Measurements from ENCODE around the gene GALNT9.

GALNT9 gene

GRCh38 chr12:132174839-132175490 lies 154.4 kb downstream of the GALNT9 start:
- in situ Hi-C loops (cut with MboI; ENCODE audit: low sequenced_read_pairs) = no loop called here

DNA sequence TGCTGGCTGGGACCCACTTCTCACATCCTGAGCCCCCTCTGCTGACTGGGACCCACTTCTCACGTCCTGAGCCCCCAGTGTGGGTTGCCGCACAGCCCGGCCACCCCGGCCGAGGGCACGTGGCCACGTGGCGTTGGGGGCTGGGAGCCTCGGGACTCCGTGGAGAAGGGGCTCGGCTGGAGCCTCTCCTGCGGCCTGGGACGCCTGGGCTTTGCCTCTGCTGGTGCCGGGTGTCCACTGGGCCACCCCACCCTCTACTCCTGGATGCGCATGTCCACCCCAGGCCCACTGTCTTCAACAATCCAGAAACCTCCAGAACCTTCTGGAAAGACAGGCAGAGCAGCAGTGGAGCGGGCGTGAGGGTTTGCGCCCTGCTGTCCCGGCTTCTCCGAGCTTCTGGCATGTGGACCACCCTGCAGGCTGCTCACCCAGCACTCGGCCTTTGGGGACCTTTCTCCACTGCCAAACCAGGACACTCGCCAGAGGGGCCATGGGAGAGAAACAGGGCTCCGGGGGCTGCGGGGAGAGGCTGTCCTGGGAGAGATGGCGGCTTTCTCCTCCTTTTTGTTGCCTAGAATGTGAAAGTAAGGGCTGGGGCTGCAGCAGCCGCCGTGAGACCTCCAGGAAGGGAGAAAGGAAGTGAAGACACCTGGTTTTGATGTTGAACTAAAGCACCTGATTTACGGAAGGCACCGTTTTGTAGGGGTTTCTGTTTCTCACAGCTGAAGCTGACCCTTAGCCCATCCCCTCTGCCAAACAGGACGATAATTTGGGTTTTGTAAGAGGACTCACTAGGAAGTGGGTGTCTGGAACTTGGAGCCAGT lies 155.2 kb downstream of the GALNT9 start:
- in situ Hi-C loops (cut with MboI; ENCODE audit: low sequenced_read_pairs) = no loop called here

- in situ Hi-C loops (cut with MboI; ENCODE audit: low sequenced_read_pairs) = no loop called here
These were observed 156.0 kb downstream of the GALNT9 start for GRCh38 chr12:132173135-132174014.

- in situ Hi-C loops (cut with MboI; ENCODE audit: low sequenced_read_pairs) = no loop called here
These were observed 156.8 kb downstream of the GALNT9 start for GRCh38 chr12:132172619-132173018.

GRCh38 chr12:132171968-132172521 lies 157.3 kb downstream of the GALNT9 start:
- in situ Hi-C loops (cut with MboI; ENCODE audit: low sequenced_read_pairs) = no loop called here

- in situ Hi-C loops (cut with MboI; ENCODE audit: low sequenced_read_pairs) = no loop called here
These were observed 158.0 kb downstream of the GALNT9 start for GRCh38 chr12:132171293-132171967.

DNA sequence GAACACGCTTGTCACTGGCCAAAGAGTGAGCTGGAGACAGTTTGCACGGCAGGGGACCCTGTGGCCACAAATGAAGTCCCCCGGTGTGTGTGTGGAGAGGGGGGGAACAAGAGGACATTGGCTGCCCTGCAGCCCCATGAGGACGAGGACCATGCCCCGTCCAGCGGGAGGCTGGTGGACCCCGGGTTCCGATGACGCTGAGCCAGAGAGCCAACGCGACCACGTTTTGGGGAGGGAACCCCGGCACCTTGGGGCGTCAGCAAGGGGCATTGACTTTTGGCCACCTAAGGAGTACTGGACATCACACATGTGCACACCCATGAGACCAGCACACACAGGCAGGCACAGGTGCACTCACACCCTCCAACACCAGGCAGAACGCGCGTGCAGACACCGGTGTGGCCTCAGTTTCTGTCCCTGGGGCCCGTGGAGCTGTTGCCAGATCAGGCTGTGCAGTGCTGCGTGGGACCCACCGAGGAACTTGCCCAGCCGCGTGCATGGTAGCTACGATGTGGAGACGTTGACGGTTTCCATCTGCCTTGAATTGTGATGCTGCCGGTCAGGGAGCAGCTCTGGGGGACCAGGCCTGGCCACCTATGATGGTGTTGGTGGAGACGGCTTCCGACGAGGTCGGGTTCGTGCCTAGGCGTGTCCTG lies 158.6 kb downstream of the GALNT9 start:
- in situ Hi-C loops (cut with MboI; ENCODE audit: low sequenced_read_pairs) = no loop called here

DNA sequence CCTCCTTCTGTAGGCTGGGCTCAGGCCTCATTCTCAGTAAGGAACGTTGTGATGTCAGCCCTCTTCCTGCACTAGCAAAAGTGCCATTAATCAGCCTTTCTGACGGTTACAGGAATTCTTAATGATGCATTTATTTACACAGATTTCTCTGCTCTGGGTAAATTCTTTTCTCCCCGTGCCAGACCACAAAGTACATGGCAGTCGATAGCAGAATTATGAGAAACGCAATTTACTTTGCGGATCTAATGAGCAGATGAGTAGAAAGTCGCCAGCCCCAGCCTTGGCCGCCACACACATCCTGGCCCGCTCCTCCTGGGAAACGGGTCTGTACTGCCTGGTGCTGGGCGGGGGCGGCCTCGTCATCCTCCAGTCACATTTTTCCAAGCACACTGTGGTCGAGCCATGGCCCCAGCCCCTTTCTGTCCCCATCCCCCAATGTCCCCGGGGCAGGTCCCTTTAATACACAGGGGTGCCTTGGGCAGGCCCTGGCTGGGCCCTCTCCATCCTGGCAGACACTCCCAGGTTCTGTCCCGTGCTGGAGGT lies 159.2 kb downstream of the GALNT9 start:
- in situ Hi-C loops (cut with MboI; ENCODE audit: low sequenced_read_pairs) = no loop called here

DNA sequence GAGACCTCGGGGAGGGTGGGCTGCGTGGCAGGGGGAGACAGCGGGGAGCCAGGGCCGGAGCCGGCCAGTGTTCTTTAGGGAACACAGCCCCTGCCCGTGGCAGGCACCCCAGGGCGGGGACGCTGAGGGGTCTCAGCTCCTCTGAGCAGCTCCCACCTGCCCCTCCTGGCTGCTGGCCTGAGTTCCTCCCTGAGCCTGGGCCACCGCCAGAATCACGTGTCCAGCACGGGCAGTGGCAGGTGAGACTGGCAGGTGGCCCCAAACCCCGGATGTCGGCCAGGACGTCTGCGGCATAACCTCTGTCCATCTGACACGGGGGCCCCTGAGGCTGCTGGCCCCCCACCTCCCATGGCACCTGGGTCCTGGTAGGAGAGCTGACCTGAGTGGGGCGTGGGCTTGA lies 160.0 kb downstream of the GALNT9 start:
- in situ Hi-C loops (cut with MboI; ENCODE audit: low sequenced_read_pairs) = no loop called here

GRCh38 chr12:132168311-132169031 lies 160.9 kb downstream of the GALNT9 start:
- in situ Hi-C loops (cut with MboI; ENCODE audit: low sequenced_read_pairs) = no loop called here

GRCh38 chr12:132167611-132168310 lies 161.6 kb downstream of the GALNT9 start:
- in situ Hi-C loops (cut with MboI; ENCODE audit: low sequenced_read_pairs) = no loop called here

GRCh38 chr12:132166801-132167591 lies 162.4 kb downstream of the GALNT9 start:
- in situ Hi-C loops (cut with MboI; ENCODE audit: low sequenced_read_pairs) = no loop called here

DNA sequence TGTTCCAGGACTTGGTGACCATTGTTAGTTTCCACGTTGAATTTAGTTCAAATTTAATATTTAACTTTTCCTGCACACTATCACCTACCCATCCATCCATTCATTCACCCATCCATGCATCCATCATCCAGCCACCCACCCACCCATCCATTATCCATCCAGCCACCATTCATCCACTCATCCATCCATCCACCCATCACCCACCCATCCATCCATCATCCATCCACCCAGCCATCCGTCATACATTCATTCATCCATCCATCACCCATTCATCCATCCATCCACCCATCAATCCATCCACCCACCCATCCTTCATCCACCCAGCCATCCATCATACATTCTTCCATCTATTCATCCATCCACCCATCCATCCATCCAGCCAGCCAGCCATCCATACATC lies 163.3 kb downstream of the GALNT9 start:
- in situ Hi-C loops (cut with MboI; ENCODE audit: low sequenced_read_pairs) = no loop called here

DNA sequence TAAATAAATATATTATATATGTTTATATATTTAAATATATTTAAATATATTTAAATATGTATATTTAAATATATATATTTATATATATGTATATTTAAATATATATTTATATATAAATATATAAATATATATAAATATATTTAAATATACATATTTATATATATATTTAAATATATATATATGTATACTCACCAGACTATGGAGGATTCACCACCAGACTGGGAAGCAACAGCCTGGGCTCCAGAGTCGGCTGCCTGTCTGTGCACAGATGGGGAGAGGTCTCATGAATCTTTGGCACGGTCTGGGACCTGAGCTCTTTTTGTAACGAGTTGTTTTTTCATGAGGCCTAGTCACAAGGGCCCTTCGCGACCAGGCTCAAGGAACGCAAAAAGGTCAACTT lies 163.8 kb downstream of the GALNT9 start:
- in situ Hi-C loops (cut with MboI; ENCODE audit: low sequenced_read_pairs) = no loop called here

- in situ Hi-C loops (cut with MboI; ENCODE audit: low sequenced_read_pairs) = no loop called here
These were observed 165.0 kb downstream of the GALNT9 start for GRCh38 chr12:132164426-132164825.

- in situ Hi-C loops (cut with MboI; ENCODE audit: low sequenced_read_pairs) = no loop called here
These were observed 165.5 kb downstream of the GALNT9 start for GRCh38 chr12:132163911-132164288.

GRCh38 chr12:132163041-132163910 lies 166.1 kb downstream of the GALNT9 start:
- in situ Hi-C loops (cut with MboI; ENCODE audit: low sequenced_read_pairs) = no loop called here

Measured in HL-60/S4 treated with retinoic acid at 250 ng/mL for 4 days and 3 days (cell line).